Activated B cell treated with CpG ODN at 0.5 μM for 24 hours (primary cell): ENCODE data around the gene PSMF1. TPM values are rescaled to one million over a fixed set of nuclear protein-coding genes. Genes with fewer than 3 reads are reported as not detected.

Source experiments
- ATAC-seq: fragments of 200-7000 bp; cut with Tn5 transposase; one replicate; pipeline ENCODE4 v1.10.0; 2021; ENCODE audit warnings: low read depth, mild to moderate bottlenecking, moderate library complexity
- CTCF ChIA-PET: fragments of 350-600 bp; sonication (Branson Sonifier 250); formaldehyde crosslinking; loops from one replicate; lab custom pipeline; 2021; ENCODE audit warnings: antibody characterized with exemption; lab: Charles Lee
- POLR2A ChIA-PET: fragments of 350-600 bp; sonication (Branson Sonifier 250); formaldehyde crosslinking; loops from one replicate; lab custom pipeline; 2021; ENCODE audit warnings: antibody characterized with exemption; lab: Charles Lee
- DNase-seq: peaks from one replicate; pipeline ENCODE4 v3.0.0; 2022
- H3K27ac Mint-ChIP-seq: one replicate; pipeline ENCODE4 v1.8.0; 2020; ENCODE audit warnings: mixed read lengths
- H3K27me3 Mint-ChIP-seq: one replicate; pipeline ENCODE4 v1.8.0; 2021; ENCODE audit warnings: mixed read lengths
- H3K36me3 Mint-ChIP-seq: one replicate; pipeline ENCODE4 v1.8.0; 2021; ENCODE audit warnings: low read depth, mixed read lengths
- H3K4me1 Mint-ChIP-seq: one replicate; pipeline ENCODE4 v1.8.0; 2021; ENCODE audit warnings: mixed read lengths
- H3K4me3 Mint-ChIP-seq: one replicate; pipeline ENCODE4 v1.8.0; 2020; ENCODE audit warnings: mild to moderate bottlenecking, mixed read lengths
- H3K9me3 Mint-ChIP-seq: one replicate; pipeline ENCODE4 v1.8.0; 2020; ENCODE audit warnings: mixed read lengths
- intact Hi-C: fragments of 100-400 bp; cut with micrococcal nuclease; formaldehyde crosslinking; loops from one replicate; pipeline ENCODE4 v1.15.1; 2024
- total RNA-seq: library from RNA; stranded (reverse); gene quantifications from 2 replicates; pipeline ENCODE4 v1.2.3, GENCODE V29; 2022
- TF ChIP-seq, protein P1 (sequence below): fragments of 200-600 bp; IDR thresholded peaks from one replicate; pipeline ENCODE4 v1.8.0; 2022; ENCODE audit warnings: antibody characterized with exemption, mild to moderate bottlenecking

The PSMF1 gene
- total RNA-seq, 1 donor from 2014 or later = 130 TPM

GRCh38 chr20:1101533-1101932, 16.9 kb upstream of the PSMF1 start:
- no peaks in the 10 kb centered on the region for H3K27me3 Mint-ChIP-seq
- POLR2A ChIA-PET = no interaction called here
- H3K4me3 Mint-ChIP-seq = no peak overlapping the region
- peaks cover 6% of the 10 kb centered on the region for H3K9me3 Mint-ChIP-seq
- ATAC-seq (no peak), DNase-seq (no peak)
- H3K4me1 Mint-ChIP-seq = no peaks in the 10 kb centered on the region
- intact Hi-C loops = no loop called here
- H3K36me3 Mint-ChIP-seq = peaks cover 6% of the 10 kb centered on the region
- TF ChIP-seq, protein P1, sequence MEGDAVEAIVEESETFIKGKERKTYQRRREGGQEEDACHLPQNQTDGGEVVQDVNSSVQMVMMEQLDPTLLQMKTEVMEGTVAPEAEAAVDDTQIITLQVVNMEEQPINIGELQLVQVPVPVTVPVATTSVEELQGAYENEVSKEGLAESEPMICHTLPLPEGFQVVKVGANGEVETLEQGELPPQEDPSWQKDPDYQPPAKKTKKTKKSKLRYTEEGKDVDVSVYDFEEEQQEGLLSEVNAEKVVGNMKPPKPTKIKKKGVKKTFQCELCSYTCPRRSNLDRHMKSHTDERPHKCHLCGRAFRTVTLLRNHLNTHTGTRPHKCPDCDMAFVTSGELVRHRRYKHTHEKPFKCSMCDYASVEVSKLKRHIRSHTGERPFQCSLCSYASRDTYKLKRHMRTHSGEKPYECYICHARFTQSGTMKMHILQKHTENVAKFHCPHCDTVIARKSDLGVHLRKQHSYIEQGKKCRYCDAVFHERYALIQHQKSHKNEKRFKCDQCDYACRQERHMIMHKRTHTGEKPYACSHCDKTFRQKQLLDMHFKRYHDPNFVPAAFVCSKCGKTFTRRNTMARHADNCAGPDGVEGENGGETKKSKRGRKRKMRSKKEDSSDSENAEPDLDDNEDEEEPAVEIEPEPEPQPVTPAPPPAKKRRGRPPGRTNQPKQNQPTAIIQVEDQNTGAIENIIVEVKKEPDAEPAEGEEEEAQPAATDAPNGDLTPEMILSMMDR = no peak
- CTCF ChIA-PET = no interaction called here
- no peak overlapping the region for H3K27ac Mint-ChIP-seq

DNA sequence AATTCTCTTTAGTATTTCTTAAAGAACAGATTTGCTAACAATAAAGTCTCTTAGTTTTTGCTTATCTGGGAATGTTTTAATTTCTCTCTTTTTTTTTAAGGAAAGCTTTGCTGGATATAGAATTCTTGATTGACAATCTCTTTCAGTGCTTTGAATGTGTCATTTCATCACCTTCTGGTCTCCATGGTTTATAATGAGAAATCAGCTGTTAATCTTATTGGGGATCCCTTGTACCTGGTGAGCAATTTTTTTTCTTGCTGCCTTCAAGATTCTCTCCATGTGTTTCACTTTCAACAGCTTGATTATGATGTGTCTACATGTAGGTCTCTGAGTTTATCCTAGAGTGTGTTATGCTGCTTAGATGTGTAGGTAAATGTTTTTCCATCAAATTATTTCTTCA, 16.4 kb upstream of the PSMF1 start:
- ATAC-seq = no peak
- H3K27me3 Mint-ChIP-seq = no peaks in the 10 kb centered on the region
- no peak for DNase-seq
- H3K36me3 Mint-ChIP-seq = peaks cover 6% of the 10 kb centered on the region
- H3K4me1 Mint-ChIP-seq = no peaks in the 10 kb centered on the region
- ChIA-PET POLR2A (no interaction called here), CTCF (no interaction called here)
- no peak overlapping the region for H3K4me3 Mint-ChIP-seq
- TF ChIP-seq, protein P1 = no peak
- intact Hi-C loops = no loop called here
- peaks cover 6% of the 10 kb centered on the region for H3K9me3 Mint-ChIP-seq
- no peak overlapping the region for H3K27ac Mint-ChIP-seq

- H3K36me3 Mint-ChIP-seq = peaks cover 4% of the 10 kb centered on the region
- peaks cover 4% of the 10 kb centered on the region for H3K27me3 Mint-ChIP-seq
- TF ChIP-seq, protein P1 = no peak
- no peak for DNase-seq
- H3K27ac Mint-ChIP-seq = no peak overlapping the region
- peaks cover 6% of the 10 kb centered on the region for H3K9me3 Mint-ChIP-seq
- no peak overlapping the region for H3K4me3 Mint-ChIP-seq
- intact Hi-C loops = no loop called here
- ChIA-PET POLR2A (no interaction called here), CTCF (no interaction called here)
- peaks cover 4% of the 10 kb centered on the region for H3K4me1 Mint-ChIP-seq
- no peak for ATAC-seq
These were observed 14.7 kb upstream of the PSMF1 start for GRCh38 chr20:1103751-1104150.

GRCh38 chr20:1105599-1106194, 12.7 kb upstream of the PSMF1 start:
- Mint-ChIP-seq H3K27me3 (peaks cover 4% of the 10 kb centered on the region), H3K9me3 (peaks cover 6% of the 10 kb centered on the region), H3K4me3 (no peak overlapping the region), H3K27ac (no peak overlapping the region), H3K4me1 (peaks cover 4% of the 10 kb centered on the region), H3K36me3 (peaks cover 4% of the 10 kb centered on the region)
- CTCF ChIA-PET = interaction anchor here (1.2 kb wide), 1 partner anchor 14 kb away, joined by 3 read pairs; no protein-coding TSS in a partner anchor
- POLR2A ChIA-PET = no interaction called here
- TF ChIP-seq, protein P1 = no peak
- DNase-seq (no peak), ATAC-seq (no peak)
- intact Hi-C loops = loop anchor here (5.0 kb wide), 1 partner anchor 297 kb away; no protein-coding TSS in a partner anchor

GRCh38 chr20:1107176-1107575, 11.2 kb upstream of the PSMF1 start:
- Mint-ChIP-seq H3K4me3 (no peak overlapping the region), H3K4me1 (peaks cover 4% of the 10 kb centered on the region), H3K9me3 (peaks cover 3% of the 10 kb centered on the region), H3K36me3 (peaks cover 2% of the 10 kb centered on the region), H3K27me3 (peaks cover 4% of the 10 kb centered on the region), H3K27ac (no peak overlapping the region)
- intact Hi-C loops = loop anchor here (5.0 kb wide), 1 partner anchor 295 kb away; no protein-coding TSS in a partner anchor
- TF ChIP-seq, protein P1 = no peak
- DNase-seq (no peak), ATAC-seq (no peak)
- POLR2A ChIA-PET = no interaction called here
- CTCF ChIA-PET = interaction anchor here (1.2 to 2.3 kb wide), 2 partner anchors 12 to 291 kb away, joined by 3 to 12 read pairs; no protein-coding TSS in a partner anchor
